GM12801 (cell line): ENCODE measurements around the gene DPP4.

Source experiments
- CTCF ChIP-seq: IDR thresholded peaks from one replicate; pipeline ENCODE4 v1.5.1; 2011; ENCODE audit warnings: control low read depth; ENCODE audit not compliant: insufficient read length; ENCODE audit errors: extremely low read depth

The DPP4 gene

GRCh38 chr2:162082681-162083080, 8.7 kb upstream of the DPP4 start:
- TF ChIP-seq CTCF, result no peak

GRCh38 chr2:162082036-162082435, 8.0 kb upstream of the DPP4 start:
- TF ChIP-seq CTCF, result no peak

- no peak for TF ChIP-seq CTCF
Measured at GRCh38 chr2:162079514-162079913, 5.5 kb upstream of the DPP4 start.

- TF ChIP-seq CTCF, result no peak
Measured at GRCh38 chr2:162075689-162076132, 1.7 kb upstream of the DPP4 start.

GRCh38 chr2:162074928-162075688, 1.1 kb upstream of the DPP4 start:
- no peak for TF ChIP-seq CTCF

GRCh38 chr2:162074632-162074895, 549 bp upstream of the DPP4 start:
- no peak for TF ChIP-seq CTCF

- no peak for TF ChIP-seq CTCF
Measured at GRCh38 chr2:162072976-162073887, 783 bp downstream of the DPP4 start.
